Stimulated activated CD4-positive, alpha-beta T cell treated with anti-CD3 and anti-CD28 coated beads, Interleukin-1b, Interleukin-23, amount 100 ng/mL, for 24 hours (primary cell): ENCODE measurements around the gene FAM229A.
"Not testable (repeated sequence)": the region's sequence is repeated elsewhere in the genome, so short reads cannot be mapped to it uniquely, and the experiment has no call there.

ENCODE experiments used
- DNase-seq, 4 experiments: peaks; one replicate each; pipeline ENCODE4 v3.0.0-alpha.2; 2020; ENCODE audit warnings: low read depth in 4 of 4, low spot score in 1 of 4

FAM229A gene

DNA sequence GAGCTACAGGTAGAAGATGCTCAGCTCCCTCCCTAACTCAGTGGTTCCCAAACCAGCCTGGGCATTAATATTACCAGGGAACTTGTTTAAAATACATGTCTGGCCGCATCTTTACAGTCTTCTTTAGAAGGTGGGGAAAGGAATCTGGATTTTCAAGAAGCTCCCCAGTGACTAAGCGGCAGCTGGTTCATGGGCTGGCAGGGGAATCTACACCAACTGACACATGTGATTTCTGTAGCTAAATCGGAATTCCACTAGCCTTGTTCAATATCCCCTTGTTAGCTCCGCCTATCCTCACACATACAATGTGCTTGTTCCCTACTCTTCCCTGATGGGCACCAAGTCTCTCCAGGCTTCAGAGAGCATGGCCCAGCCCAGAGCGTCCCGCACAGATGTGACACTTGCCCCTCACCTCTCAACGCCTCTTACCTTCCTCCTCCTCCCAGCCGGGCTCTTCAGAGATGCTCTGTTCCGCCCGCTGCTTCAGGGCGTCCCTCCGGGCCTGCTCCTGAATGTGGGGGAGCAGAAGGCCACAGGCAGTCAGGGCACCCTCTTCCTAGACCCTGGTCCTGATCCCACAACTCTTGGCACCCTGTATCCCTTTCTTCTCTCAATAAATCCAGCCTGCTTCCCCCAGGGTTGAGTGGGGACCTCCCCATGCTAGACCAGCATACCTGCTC, 15.4 kb upstream of the FAM229A start:
- no peak for DNase-seq

DNA sequence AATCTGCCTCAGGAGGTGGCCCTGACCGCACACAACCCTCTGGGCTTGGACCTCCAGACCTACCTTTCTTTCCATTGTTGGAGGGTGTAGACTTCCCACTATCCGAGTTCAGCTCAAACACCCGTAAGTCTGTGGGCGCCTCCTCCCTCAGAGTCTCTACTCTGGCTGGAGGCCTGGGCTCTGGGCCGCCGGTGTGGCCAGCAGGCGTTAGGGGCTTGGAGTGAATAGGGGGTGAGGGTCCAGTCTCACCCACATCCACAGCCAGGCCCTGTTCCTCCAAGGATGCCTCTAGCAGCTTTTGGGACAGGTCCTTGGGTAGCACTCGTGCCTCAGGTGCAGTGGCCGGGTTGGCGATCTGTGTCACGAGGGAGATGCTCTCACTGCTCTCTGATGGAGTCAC, 13.9 kb upstream of the FAM229A start:
- no peak for DNase-seq

- no peak for DNase-seq
These were observed 11.8 kb upstream of the FAM229A start for GRCh38 chr1:32373996-32374592.

- DNase-seq, result no peak
These were observed 10.0 kb upstream of the FAM229A start for GRCh38 chr1:32372149-32372756.

GRCh38 chr1:32367912-32368635, 5.8 kb upstream of the FAM229A start:
- no peak for DNase-seq

DNA sequence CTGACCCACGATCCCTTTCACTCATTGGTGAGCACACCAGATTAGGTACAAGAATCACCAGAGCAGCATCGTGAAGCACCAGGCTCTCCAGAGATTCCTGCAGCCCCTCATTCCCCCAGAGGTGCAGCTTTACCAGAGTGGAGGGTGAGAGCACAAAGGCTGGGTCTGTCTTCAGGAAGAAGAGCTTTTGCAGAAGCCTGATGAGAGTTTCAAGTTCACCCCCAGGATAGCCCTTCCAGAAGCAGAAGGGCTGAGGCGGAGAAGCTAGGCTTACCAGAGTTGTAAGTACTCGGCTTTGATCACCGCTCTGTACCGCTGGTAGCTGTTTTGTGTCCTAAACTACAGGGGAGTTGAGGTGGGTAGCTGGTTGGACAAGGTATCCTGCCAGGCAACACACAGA, 3.2 kb upstream of the FAM229A start:
- no peak for DNase-seq

DNA sequence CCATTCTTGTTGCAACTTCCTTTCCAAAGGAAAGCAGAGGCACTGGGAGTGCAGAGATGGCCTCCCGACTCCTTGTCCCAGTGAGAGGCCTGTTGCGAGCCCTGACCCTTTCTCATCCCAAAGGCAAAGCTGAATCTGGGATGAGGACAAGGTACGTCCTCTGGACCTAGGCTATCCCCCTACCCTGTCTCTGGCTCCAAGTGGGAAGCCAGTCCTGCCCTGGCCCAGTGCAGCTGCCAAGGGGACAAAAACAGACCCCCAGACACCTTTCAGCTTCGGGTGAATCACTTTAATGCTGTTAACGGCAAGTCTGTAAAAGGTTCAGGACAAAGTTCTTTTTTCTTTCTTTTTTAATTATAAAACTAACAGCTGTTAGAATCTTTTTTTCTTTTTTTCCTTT, 2.6 kb upstream of the FAM229A start:
- no peak for DNase-seq

DNA sequence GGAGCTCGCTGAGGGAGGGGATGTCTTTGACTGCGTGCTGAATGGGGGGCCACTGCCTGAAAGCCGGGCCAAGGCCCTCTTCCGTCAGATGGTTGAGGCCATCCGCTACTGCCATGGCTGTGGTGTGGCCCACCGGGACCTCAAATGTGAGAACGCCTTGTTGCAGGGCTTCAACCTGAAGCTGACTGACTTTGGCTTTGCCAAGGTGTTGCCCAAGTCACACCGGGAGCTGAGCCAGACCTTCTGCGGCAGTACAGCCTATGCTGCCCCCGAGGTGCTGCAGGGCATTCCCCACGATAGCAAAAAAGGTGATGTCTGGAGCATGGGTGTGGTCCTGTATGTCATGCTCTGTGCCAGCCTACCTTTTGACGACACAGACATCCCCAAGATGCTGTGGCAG, 1.4 kb upstream of the FAM229A start:
- no peak for DNase-seq

GRCh38 chr1:32361674-32362473, 411 bp downstream of the FAM229A start:
- no peak for DNase-seq

DNA sequence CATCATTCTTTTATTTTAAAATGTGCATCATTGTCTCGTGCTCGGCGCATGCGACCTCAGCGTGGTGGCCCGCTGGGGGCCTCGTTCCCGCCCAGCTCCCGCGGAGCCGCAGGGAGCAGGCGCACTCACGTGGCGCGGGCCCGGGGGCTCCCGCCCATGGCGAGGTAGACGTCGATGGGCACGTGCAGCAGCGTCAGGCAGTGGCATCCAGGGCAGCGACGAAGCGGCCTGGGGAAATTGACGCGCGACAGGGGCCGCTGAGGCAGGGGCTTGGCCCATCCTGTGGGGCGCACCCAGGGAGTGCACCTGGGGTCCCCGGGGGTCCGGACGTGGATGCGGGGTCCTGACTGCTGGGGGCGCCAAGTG, 994 bp downstream of the FAM229A start:
- DNase-seq, result no peak

- no peak for DNase-seq
These were observed 3.9 kb downstream of the FAM229A start for GRCh38 chr1:32358435-32358834.

GRCh38 chr1:32357614-32358013, 4.7 kb downstream of the FAM229A start:
- no peak for DNase-seq

DNA sequence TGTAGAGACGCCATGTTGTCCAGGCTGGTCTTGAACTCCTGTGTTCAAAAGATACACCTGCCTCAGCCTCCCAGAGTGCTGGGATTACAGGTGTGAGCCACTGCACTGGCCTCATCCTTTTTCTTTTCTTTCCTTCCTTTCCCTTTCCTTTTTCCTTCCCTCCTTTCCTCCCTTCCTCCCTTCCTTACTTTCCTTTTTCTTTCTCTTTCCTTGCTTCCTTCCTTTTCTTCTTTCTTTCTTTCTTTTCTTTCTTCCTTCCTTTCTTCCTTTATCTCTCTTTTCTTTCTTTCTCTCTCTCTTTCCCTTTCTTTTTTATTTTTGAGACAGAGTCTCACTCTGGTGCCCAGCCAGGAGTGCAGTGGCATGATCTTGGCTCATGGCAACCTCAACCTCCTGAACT, 5.8 kb downstream of the FAM229A start:
- no peak for DNase-seq

DNA sequence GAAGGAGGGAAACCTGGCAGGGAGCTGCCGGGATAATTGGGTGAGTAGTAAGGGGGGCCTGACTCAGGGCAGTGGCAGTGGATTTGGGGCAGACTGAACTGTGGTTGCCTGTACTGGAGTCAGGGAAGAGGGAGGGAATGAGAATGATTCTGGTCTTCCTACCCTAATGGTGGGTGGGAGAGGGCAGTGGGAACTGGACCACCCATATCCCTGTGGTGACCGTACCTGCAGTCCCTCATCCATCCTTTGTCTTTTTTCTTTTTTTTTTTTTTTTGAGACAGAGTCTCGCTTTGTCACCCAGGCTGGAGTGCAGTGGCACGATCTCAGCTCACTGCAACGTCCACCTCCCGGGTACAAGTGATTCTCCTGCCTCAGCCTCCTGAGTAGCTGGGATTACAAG, 6.5 kb downstream of the FAM229A start:
- not testable (repeated sequence) for DNase-seq

GRCh38 chr1:32353886-32354570, 8.3 kb downstream of the FAM229A start:
- no peak for DNase-seq

DNA sequence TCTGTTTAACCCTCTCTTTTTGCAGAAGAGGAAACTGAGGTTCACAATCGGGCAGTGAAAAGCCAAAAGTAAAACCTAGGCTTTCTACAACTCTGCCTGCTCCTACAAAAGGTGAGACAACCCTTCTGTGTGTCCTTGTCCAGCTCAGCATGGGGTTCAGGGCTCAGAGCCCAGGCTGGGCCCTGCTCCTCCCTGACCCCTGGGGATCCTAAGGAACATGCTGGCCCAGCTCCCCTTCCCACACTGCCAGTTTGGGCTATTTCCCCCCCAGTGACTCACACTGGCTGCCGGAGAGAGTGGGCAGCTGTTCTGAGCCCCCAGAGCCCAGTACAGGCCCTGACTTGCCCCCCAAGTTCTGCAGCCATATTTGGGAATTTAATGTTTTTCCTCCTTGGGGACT, 8.9 kb downstream of the FAM229A start:
- no peak for DNase-seq

GRCh38 chr1:32352831-32353383, 9.4 kb downstream of the FAM229A start:
- DNase-seq, result no peak

DNA sequence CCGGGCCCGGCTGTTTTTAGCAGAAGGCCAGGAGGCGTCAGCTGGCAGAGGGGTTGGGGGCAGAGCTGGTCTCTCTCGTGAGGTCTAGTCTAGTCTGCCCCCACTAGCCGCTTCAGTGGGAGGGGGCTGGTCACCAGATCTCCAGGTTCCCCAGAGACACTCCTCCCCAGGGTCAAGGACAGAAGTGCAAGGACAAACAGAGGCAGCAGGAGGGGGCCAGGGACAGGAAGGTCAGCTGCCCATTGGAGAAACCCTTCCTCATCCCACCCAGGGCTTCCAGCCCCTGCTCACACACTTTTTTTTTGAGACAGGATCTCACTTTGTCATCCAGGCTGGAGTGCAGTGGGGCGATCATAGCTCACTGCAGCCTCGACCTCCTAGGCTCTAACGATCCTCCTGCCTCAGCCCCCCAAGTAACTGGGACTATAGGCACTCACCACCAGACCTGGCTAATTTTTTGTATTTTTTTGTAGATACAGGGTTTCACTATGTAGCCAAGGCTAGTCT, 10.0 kb downstream of the FAM229A start:
- DNase-seq, result no peak

- DNase-seq, result peak; percentile 69 to 90 (median 84)
These were observed 10.7 kb downstream of the FAM229A start for GRCh38 chr1:32351399-32352238.
